ENCODE data around the gene RTBDN. TPM values are rescaled to one million over a fixed set of nuclear protein-coding genes. Genes with fewer than 3 reads are reported as not detected.

Gene RTBDN
- total RNA-seq, 1 donor from 2014 or later: not detected

Small RNA genes within 50 kb of the gene (microRNA-seq; reads per million reads assigned to microRNA genes)
- not detected for gene MIR5684 (ENCODE audit: borderline number of aligned reads)
- gene MIR6794 (ENCODE audit: borderline number of aligned reads): not detected

Other genes starting within 250 kb of the RTBDN start
- 6.7 to 8.6 TPM (median 7.0 TPM) in 3 replicates for gene ZNF490, start 223.8 kb downstream of the RTBDN start, total RNA-seq
- gene ZNF791, start 223.7 kb downstream of the RTBDN start, total RNA-seq: 15.5 to 26.1 TPM (median 17.9 TPM) in 3 replicates
- 86.6 to 104 TPM (median 99.5 TPM) in 3 replicates for gene MAN2B1, start 167.8 kb downstream of the RTBDN start, total RNA-seq
- 9.6 to 13.5 TPM (median 12.7 TPM) in 3 replicates for gene WDR83, start 167.8 kb downstream of the RTBDN start, total RNA-seq
- gene DHPS, start 152.7 kb downstream of the RTBDN start, total RNA-seq: 37.8 to 48.8 TPM (median 47.5 TPM) in 3 replicates
- not detected in 3 replicates for gene GNG14, start 146.6 kb downstream of the RTBDN start, total RNA-seq
- gene FBXW9, start 137.9 kb downstream of the RTBDN start, total RNA-seq: 5.0 to 11.7 TPM (median 5.2 TPM) in 3 replicates
- gene TNPO2, start 110.6 kb downstream of the RTBDN start, total RNA-seq: 64.5 to 82.7 TPM (median 71.8 TPM) in 3 replicates
- 132 to 145 TPM (median 137 TPM) in 3 replicates for gene TRIR, start 99.9 kb downstream of the RTBDN start, total RNA-seq
- 44.2 to 57.0 TPM (median 48.8 TPM) in 3 replicates for gene GET3, start 97.1 kb downstream of the RTBDN start, total RNA-seq
- not detected in 3 replicates for gene BEST2, start 82.8 kb downstream of the RTBDN start, total RNA-seq
- gene HOOK2, start 59.0 kb downstream of the RTBDN start, total RNA-seq: 26.8 to 34.0 TPM (median 30.5 TPM) in 3 replicates
- gene JUNB, start 43.1 kb downstream of the RTBDN start, total RNA-seq: 99.0 to 129 TPM (median 122 TPM) in 3 replicates
- 184 to 211 TPM (median 190 TPM) in 3 replicates for gene PRDX2, start 32.8 kb downstream of the RTBDN start, total RNA-seq
- gene THSD8, start 32.5 kb downstream of the RTBDN start, total RNA-seq: 3.6 to 5.4 TPM (median 4.5 TPM) in 3 replicates
- 9.9 to 22.8 TPM (median 11.9 TPM) in 3 replicates for gene RNASEH2A, start 28.0 kb downstream of the RTBDN start, total RNA-seq
- gene MAST1, start 3.9 kb upstream of the RTBDN start, total RNA-seq: 0.44 to 1.6 TPM (median 0.97 TPM) in 3 replicates
- gene DNASE2, start 46.9 kb upstream of the RTBDN start, total RNA-seq: 36.6 to 52.8 TPM (median 50.9 TPM) in 3 replicates
- gene KLF1, start 52.6 kb upstream of the RTBDN start, total RNA-seq: not detected in 3 replicates
- 13.2 to 21.3 TPM (median 14.4 TPM) in 3 replicates for gene GCDH, start 56.6 kb upstream of the RTBDN start, total RNA-seq
- 0.53 TPM in 1 of 3 replicates, not detected in the others for gene SYCE2, start 84.7 kb upstream of the RTBDN start, total RNA-seq
- 46.4 to 53.3 TPM (median 47.4 TPM) in 3 replicates for gene FARSA, start 99.1 kb upstream of the RTBDN start, total RNA-seq
- 1,165 to 1,556 TPM (median 1,179 TPM) in 3 replicates for gene CALR, start 104.0 kb upstream of the RTBDN start, total RNA-seq
- 71.6 to 94.9 TPM (median 72.4 TPM) in 3 replicates for gene RAD23A, start 111.3 kb upstream of the RTBDN start, total RNA-seq
- gene GADD45GIP1, start 122.6 kb upstream of the RTBDN start, total RNA-seq: 28.8 to 31.3 TPM (median 29.1 TPM) in 3 replicates
- 0.36 to 0.57 TPM (median 0.41 TPM) in 3 replicates for gene DAND5, start 135.0 kb upstream of the RTBDN start, total RNA-seq
- gene NFIX, start 160.9 kb upstream of the RTBDN start, total RNA-seq: 95.4 to 117 TPM (median 98.9 TPM) in 3 replicates

Measured in chondrocyte (in vitro differentiated cells).